Erythroblast (primary cell): Measurements from ENCODE around the gene RB1.
A peak's percentile ranks its signal among the peaks of the same experiment; 100 is the strongest.

Experiments used
- DNase-seq, 2 experiments: peaks; one replicate each; lab custom pipeline; 2025; lab: John Stamatoyannopoulos, UW
- GATA1 ChIP-seq: IDR thresholded peaks from 2 replicates; pipeline ENCODE4 v1.6.1; 2011; ENCODE audit warnings: low read depth, mild to moderate bottlenecking, control low read depth, low read length, moderate library complexity
- POLR2A ChIP-seq: IDR thresholded peaks from 2 replicates; pipeline ENCODE4 v1.6.1; 2011; ENCODE audit warnings: mild to moderate bottlenecking, low read length

RB1 gene

GRCh38 chr13:48275507-48275906 lies 28.0 kb upstream of the RB1 start:
- no peak for DNase-seq
- TF ChIP-seq GATA1, result no peak
- no peak for TF ChIP-seq POLR2A

GRCh38 chr13:48278806-48279205 lies 24.7 kb upstream of the RB1 start:
- TF ChIP-seq POLR2A (no peak), GATA1 (no peak)
- DNase-seq, result no peak

- no peak for DNase-seq
- TF ChIP-seq GATA1 (no peak), POLR2A (no peak)
Observed at GRCh38 chr13:48281556-48281955, 22.0 kb upstream of the RB1 start.

GRCh38 chr13:48291730-48292129 lies 11.8 kb upstream of the RB1 start:
- DNase-seq, result peak; percentile 25 to 41
- TF ChIP-seq POLR2A (no peak), GATA1 (no peak)

GRCh38 chr13:48292650-48293049 lies 10.9 kb upstream of the RB1 start:
- TF ChIP-seq POLR2A, result no peak

GRCh38 chr13:48294653-48295052 lies 8.9 kb upstream of the RB1 start:
- TF ChIP-seq GATA1 (no peak), POLR2A (no peak)
- DNase-seq, result no peak

More at GRCh38 chr13:48292650-48293049, 10.9 kb upstream of the RB1 start:
- DNase-seq, result no peak

- TF ChIP-seq GATA1 (no peak), POLR2A (no peak)
- DNase-seq, result no peak
Observed at GRCh38 chr13:48295271-48295670, 8.3 kb upstream of the RB1 start.

GRCh38 chr13:48296528-48296927 lies 7.0 kb upstream of the RB1 start:
- no peak for TF ChIP-seq GATA1
- TF ChIP-seq POLR2A, result no peak
- no peak for DNase-seq

- TF ChIP-seq POLR2A (no peak), GATA1 (no peak)
- DNase-seq, result peak in 1 of 2 experiments; percentile 18
Observed at GRCh38 chr13:48297131-48297786, 6.3 kb upstream of the RB1 start.

GRCh38 chr13:48299591-48299990 lies 4.0 kb upstream of the RB1 start:
- TF ChIP-seq GATA1, result no peak
- no peak for TF ChIP-seq POLR2A

GRCh38 chr13:48302871-48303358 lies 636 bp upstream of the RB1 start:
- DNase-seq, result peak in 1 of 2 experiments; percentile 83
- TF ChIP-seq GATA1 (no peak), POLR2A (no peak)

More at GRCh38 chr13:48299591-48299990, 4.0 kb upstream of the RB1 start:
- DNase-seq, result no peak

GRCh38 chr13:48304143-48304876 lies 759 bp downstream of the RB1 start:
- DNase-seq, result peak; percentile 62 to 72

GRCh38 chr13:48311223-48311622 lies 7.7 kb downstream of the RB1 start:
- TF ChIP-seq POLR2A, result no peak
- no peak for DNase-seq

More at GRCh38 chr13:48304143-48304876, 759 bp downstream of the RB1 start:
- no peak for TF ChIP-seq GATA1
- no peak for TF ChIP-seq POLR2A

GRCh38 chr13:48315969-48316650 lies 12.6 kb downstream of the RB1 start:
- peak in 1 of 2 experiments; percentile 31 for DNase-seq

More at GRCh38 chr13:48315969-48316650, 12.6 kb downstream of the RB1 start:
- no peak for TF ChIP-seq GATA1
- no peak for TF ChIP-seq POLR2A
